ENCODE measurements around the gene NLE1.

The NLE1 gene

GRCh38 chr17:35087731-35088355 lies 54.3 kb downstream of the NLE1 start:
- no peak for DNase-seq (ENCODE audit: low read depth in 1 of 2, low spot score in 1 of 2)

DNA sequence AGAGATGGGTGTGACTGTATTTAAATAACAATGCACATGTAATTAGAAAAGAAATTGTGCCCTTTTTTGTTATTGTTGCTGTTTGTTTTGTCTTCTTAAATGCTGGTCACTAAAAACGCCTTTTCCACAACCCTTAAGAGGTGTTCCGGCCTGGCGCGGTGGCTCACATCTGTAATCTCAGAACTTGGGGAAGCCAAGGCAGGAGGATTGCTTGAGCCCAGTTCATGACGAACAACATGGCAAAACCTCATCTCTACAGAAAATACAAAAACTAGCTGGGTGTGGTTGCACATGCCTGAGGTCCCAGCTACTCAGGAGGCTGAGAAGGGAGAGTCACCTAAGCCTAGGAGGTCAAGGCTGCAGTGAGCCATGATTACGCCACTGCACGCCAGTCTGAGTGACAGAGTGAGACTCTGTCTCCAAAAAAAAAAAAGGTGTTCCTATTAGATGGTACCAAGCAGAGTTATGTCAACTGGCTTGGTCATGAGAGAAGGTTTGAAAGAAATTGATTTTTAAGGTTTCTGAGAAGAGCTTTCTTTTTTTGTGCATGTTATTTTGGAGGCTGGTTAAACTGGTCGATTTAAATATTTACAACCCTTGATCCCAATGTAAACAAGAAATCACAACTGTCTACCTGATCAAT lies 55.1 kb downstream of the NLE1 start:
- DNase-seq (ENCODE audit: low read depth in 1 of 2, low spot score in 1 of 2) = no peak

- DNase-seq (ENCODE audit: low read depth in 1 of 2, low spot score in 1 of 2) = no peak
These were observed 55.9 kb downstream of the NLE1 start for GRCh38 chr17:35086164-35086563.

DNA sequence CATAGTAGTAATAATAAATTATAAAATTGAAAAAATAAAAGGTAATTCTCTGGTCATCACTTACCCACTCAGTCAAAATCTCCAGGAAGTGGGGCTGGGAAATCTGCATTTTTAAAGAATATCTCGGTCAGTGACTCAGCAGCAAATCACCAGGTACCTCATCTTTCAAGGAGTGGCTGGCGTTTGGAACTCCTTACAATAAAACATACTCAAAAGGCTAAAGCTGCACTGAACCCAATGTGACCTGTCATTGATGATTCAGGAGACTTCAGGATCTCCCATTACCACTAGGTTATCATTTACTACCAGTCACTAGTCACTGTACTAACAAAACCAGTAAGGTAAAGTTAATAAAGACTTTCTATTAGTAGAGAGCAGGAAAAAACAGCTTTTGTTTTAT lies 57.1 kb downstream of the NLE1 start:
- no peak for DNase-seq (ENCODE audit: low read depth in 1 of 2, low spot score in 1 of 2)

DNA sequence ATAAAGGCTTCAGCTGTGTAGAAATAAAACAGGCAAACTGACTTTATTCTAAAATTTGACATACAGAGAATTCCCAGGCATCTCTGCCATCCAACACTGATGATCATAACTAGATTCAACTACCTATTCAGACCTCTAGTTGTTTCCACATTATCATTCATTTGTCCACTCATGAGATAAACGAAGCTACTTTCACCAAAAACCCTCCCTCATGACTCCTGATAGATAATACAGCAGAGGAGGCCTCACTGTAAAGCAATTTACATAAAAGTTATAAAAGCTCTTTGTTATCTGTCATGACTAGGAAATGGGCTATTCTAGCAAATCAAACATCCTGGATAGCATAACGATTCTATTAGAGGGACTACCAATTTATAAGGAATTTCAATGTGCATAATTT lies 59.0 kb downstream of the NLE1 start:
- DNase-seq (ENCODE audit: low read depth in 1 of 2, low spot score in 1 of 2) = no peak

- no peak for DNase-seq (ENCODE audit: low read depth in 1 of 2, low spot score in 1 of 2)
These were observed 59.9 kb downstream of the NLE1 start for GRCh38 chr17:35082073-35082657.

DNA sequence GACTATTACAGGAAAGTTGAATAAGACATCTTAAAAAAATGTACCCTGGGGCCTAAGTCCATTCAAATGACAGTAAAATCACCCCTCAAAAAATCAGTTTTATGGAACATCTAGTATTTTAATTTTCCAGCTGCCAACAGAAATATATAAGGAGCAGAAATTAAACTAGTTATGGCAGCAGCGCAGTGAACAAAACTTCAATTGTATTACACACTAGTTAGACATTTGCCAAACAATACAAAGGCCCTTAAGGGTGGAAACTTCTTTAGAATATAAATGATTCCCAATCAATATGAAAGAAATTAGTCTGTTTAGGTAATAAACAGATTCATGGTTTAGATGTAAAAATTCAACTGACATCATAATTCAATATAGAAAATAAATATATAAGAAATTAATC lies 60.5 kb downstream of the NLE1 start:
- no peak for DNase-seq (ENCODE audit: low read depth in 1 of 2, low spot score in 1 of 2)

DNA sequence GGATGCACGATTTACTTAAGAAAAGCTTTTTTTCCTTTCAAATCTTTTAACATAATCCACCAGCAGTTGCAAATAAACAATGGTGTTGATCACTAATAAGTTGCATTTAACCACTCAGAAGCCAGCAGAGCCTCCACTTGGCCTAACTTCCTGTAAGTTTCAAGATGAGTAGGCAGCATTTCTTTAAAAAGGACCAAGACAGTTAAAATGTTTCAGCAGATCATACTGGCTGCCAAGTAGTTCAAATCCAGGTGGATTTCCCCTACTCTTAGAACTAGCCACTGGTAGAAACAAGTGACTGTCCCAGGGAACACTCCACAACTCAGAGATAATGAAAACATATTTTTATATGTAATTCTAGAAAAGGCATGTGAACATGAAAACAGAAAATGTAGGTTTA lies 61.6 kb downstream of the NLE1 start:
- DNase-seq (ENCODE audit: low read depth in 1 of 2, low spot score in 1 of 2) = no peak

DNA sequence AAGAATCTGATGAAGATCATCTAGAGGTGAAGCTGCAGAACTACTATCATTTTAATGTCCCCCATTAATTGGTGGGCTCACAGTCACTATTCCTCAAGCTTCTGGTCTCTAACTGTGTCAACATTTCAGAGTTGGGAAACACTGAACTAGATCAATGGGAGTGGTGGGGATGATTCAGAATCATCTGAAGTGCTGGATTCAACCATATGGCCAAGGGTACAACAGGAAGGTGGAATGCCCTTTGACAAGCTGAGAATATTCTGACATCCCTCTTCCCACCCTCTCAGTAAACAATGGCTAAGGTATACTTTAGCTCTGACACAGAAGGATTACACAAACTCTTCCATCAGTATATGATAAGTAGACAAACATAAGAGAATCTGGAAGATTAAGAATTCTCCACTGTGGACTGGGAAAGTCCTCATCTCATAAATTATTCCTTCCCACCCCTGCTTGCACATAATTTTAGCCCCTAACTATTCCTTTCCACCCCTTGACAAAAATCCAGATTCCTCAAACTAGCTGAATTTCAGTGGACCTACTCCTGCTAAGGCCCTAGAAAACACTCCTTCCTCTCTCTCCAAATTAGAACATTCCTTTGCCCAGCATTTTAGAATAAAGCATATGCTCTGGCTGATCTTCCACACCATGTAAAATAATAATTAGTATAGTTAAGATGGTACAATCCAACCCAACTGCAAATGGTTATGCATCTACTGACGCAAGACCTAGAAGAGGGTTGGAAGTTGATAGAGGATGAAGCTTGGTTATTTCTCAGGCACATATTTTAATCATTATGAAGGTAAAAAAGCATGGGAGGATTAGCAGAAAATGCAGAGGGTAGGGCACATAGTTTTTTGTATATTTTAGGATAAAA lies 62.3 kb downstream of the NLE1 start:
- DNase-seq (ENCODE audit: low read depth in 1 of 2, low spot score in 1 of 2) = no peak
